Neural cell (in vitro differentiated cells): ENCODE data around the gene KPNA1.

ENCODE experiments used
- EP300 ChIP-seq: fragments of 450-650 bp; conservative IDR thresholded peaks from 2 replicates; pipeline ENCODE4 v1.6.1; 2014; ENCODE audit warnings: antibody characterized with exemption, mild to moderate bottlenecking, moderate library complexity; ENCODE audit not compliant: poor library complexity, severe bottlenecking
- EZH2 ChIP-seq: fragments of 200-600, 300-800 bp; shearing (Covaris generic), sonication (generic); IDR thresholded peaks from 2 replicates; pipeline ENCODE4 v1.6.1; 2014; ENCODE audit warnings: antibody characterized with exemption, low read length, borderline replicate concordance, mild to moderate bottlenecking; ENCODE audit not compliant: insufficient read depth, poor library complexity, severe bottlenecking
- MXI1 ChIP-seq: fragments of 450-650 bp; conservative IDR thresholded peaks from 2 replicates; pipeline ENCODE4 v1.6.1; 2014; ENCODE audit warnings: antibody characterized with exemption, mild to moderate bottlenecking; ENCODE audit not compliant: poor library complexity, severe bottlenecking
- RAD21 ChIP-seq: fragments of 450-650 bp; conservative IDR thresholded peaks from 2 replicates; pipeline ENCODE4 v1.6.1; 2014; ENCODE audit warnings: antibody characterized with exemption, mild to moderate bottlenecking, moderate library complexity
- TAF1 ChIP-seq: IDR thresholded peaks from 2 replicates; pipeline ENCODE4 v1.6.1; 2012; ENCODE audit warnings: low read depth
- TF ChIP-seq, protein P1 (sequence below): IDR thresholded peaks from 2 replicates; pipeline ENCODE4 v1.6.1; 2012; ENCODE audit warnings: borderline replicate concordance
- TF ChIP-seq, protein P2 (sequence below): fragments of 450-650 bp; IDR thresholded peaks from 2 replicates; pipeline ENCODE4 v1.5.1; 2014; ENCODE audit warnings: antibody characterized with exemption, mild to moderate bottlenecking, moderate library complexity; ENCODE audit not compliant: poor library complexity, severe bottlenecking

DNA sequence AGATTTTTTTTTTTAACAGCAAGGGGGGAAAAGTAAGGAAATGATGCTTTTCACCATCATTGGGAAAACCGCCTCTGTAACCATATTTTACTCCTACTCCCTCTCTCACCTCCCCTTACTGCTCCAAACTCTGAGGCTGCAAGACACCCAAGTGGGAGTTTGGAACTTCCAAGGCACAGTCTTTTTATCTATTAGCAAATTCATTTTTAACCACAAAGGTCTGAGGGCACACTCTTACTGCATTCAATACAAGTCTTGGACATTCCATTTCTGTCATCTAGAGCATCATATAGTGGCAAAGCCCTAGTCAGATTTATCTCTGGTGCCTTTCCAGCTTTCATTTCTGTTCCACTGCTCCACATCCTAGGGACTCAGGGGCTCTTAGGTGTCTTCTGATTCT lies 117.5 kb downstream of the KPNA1 start:
- TF ChIP-seq MXI1 (no peak), EZH2 (no peak), EP300 (no peak), RAD21 (no peak), TAF1 (no peak)
- TF ChIP-seq, protein P1, sequence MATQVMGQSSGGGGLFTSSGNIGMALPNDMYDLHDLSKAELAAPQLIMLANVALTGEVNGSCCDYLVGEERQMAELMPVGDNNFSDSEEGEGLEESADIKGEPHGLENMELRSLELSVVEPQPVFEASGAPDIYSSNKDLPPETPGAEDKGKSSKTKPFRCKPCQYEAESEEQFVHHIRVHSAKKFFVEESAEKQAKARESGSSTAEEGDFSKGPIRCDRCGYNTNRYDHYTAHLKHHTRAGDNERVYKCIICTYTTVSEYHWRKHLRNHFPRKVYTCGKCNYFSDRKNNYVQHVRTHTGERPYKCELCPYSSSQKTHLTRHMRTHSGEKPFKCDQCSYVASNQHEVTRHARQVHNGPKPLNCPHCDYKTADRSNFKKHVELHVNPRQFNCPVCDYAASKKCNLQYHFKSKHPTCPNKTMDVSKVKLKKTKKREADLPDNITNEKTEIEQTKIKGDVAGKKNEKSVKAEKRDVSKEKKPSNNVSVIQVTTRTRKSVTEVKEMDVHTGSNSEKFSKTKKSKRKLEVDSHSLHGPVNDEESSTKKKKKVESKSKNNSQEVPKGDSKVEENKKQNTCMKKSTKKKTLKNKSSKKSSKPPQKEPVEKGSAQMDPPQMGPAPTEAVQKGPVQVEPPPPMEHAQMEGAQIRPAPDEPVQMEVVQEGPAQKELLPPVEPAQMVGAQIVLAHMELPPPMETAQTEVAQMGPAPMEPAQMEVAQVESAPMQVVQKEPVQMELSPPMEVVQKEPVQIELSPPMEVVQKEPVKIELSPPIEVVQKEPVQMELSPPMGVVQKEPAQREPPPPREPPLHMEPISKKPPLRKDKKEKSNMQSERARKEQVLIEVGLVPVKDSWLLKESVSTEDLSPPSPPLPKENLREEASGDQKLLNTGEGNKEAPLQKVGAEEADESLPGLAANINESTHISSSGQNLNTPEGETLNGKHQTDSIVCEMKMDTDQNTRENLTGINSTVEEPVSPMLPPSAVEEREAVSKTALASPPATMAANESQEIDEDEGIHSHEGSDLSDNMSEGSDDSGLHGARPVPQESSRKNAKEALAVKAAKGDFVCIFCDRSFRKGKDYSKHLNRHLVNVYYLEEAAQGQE, result no peak
- TF ChIP-seq, protein P2, sequence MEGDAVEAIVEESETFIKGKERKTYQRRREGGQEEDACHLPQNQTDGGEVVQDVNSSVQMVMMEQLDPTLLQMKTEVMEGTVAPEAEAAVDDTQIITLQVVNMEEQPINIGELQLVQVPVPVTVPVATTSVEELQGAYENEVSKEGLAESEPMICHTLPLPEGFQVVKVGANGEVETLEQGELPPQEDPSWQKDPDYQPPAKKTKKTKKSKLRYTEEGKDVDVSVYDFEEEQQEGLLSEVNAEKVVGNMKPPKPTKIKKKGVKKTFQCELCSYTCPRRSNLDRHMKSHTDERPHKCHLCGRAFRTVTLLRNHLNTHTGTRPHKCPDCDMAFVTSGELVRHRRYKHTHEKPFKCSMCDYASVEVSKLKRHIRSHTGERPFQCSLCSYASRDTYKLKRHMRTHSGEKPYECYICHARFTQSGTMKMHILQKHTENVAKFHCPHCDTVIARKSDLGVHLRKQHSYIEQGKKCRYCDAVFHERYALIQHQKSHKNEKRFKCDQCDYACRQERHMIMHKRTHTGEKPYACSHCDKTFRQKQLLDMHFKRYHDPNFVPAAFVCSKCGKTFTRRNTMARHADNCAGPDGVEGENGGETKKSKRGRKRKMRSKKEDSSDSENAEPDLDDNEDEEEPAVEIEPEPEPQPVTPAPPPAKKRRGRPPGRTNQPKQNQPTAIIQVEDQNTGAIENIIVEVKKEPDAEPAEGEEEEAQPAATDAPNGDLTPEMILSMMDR, result no peak
